ENCODE results near the gene OR10AD1.
A peak's percentile ranks its signal among the peaks of the same experiment; 100 is the strongest.
"Not testable (repeated sequence)": the region's sequence is repeated elsewhere in the genome, so short reads cannot be mapped to it uniquely, and the experiment has no call there.

The OR10AD1 gene

DNA sequence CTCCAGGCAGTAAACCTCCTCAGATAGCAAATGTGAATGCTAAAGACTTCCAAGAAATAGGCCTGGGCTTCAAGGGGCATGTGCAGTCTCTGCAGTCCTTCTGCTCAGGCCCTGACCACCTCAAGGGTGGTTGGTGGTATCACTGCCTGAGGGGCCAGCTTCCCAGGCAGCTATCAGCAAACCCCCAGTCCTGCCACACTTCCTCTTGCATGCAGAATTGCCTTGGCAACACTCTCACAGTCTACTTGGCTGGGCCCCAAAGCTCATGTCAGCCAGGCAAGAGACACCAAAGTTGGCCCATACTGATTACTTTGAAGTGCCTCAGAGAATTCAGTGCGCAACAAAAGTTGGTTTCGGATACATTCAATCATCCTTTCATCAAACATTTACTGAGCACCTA, 42.3 kb downstream of the OR10AD1 start:
- DNase-seq (ENCODE audit: low read depth in 2 of 2), result no peak

DNA sequence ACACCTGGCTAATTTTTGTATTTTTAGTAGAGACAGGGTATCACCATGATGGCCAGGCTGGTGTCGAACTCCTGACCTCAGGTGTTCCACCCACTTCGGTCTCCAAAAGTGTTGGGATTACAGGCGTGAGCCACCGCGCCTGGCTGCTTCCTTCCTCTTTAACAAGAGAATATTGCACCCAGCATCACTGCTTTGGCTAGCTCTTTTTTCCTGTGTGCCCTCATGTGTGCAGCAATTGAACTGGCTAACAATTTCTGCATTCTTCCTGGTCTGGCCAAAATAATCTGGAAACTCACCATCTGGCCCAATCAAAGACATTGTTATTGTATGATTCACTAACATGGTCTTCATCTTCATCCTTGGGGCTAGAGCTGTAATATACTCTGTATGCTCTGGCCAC, 43.0 kb downstream of the OR10AD1 start:
- DNase-seq (ENCODE audit: low read depth in 2 of 2), result no peak

DNA sequence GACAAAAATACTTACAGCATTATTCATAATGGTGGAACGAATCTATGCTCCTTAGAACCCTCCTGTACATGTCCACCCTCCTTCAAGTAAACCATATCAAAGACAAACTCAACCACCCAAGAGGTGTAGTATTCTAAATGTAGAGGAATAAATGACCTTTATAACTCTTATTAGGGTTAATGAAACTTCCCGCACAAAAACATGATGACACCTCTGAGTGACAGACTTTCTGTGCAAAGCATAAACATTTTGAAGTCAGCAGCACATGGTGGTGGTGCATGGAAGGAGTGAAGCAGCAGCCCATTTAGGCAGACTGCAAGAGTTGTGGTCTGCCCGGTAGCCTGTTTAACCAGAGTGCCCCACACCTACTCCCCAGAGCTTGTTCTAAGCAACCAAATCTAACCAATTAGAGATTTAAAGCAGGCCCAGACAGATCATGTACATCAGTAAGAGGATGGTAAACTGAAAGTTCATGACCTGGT, 45.2 kb downstream of the OR10AD1 start:
- no peak for DNase-seq (ENCODE audit: low read depth in 2 of 2)

DNA sequence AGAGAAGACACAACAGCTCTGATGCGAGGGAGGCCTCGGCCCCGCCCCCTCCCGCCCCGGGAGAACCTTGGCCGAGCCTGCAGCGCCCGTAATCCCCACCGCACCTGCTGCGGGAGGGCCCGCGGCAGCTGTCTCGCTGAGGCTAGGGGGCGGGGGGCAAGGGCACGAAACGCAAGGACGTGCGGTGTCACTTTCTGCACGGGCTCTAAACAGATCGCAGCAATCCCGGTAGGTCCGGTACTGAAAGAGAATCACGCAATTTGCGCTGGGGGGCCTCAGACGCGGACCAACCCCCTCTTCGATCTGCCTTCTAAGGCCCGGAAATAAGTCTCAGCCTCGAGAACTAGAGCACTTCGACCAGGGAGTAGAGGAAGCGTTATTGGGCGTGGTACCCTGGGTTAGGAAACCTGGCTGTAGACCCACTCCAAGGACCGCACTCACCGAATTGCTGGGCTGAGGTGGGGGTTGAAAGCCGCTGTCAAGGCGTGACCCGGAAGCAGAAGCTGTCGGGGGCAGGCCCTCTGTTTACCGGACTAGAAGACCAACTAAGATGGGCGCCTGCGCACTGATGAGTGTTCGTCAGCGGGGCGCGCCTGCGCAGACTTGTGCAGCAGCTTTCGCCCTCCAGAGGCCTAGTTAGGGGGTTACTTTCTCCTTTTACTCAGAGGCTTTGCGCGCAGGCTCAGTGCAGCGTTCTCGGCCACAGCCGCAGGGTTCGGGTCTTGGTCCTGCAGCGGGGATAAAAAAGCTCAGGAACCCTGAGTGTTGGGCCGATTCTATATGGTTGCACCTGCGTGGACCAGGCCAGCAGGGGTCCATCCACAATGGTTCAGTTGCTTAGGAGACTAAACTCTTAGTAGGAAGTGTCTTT, 45.8 kb downstream of the OR10AD1 start, which contains the start of gene ASB8:
ASB8 (minus strand) TSS at position 498 of the 871 bp plus-strand sequence. CDS start 4,019 bp downstream, outside the sequence.
- DNase-seq (ENCODE audit: low read depth in 2 of 2), result peak; percentile 98 to 99

DNA sequence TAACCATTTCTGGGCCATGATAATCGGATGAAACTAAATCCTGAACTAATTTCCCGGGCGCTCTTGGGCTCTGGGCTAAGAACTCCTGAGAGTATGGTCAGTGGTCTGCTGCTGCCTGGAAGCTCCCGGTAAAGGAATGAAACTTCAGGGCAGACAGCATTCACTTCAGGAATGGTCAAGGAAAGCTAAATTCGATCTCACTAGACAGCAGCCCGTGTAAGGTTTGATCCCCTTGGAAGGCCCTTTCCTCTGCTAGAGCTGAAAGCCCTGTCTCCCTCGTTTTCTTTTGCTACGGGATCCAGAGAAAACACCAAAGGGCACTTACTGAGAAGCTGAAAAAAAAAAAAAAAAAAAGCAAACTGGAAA, 46.5 kb downstream of the OR10AD1 start:
- no peak for DNase-seq (ENCODE audit: low read depth in 2 of 2)

DNA sequence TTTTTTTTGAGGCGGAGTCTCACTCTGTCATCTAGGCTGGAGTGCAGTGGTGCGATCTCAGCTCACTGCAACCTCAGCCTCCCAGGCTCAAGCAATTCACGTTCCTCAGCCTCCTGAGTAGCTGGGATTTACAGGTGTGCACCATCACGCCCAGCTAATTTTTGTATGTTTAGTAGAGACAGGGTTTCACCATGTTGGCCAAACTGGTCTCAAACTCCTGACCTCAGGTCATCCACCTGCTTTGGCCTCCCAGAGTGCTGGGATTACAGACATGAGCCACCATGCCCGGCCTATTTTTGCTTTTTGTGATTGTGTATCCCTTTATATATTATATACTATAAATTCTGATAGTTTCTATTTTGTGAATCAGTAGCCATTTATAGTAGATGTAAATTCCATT, 47.3 kb downstream of the OR10AD1 start:
- not testable (repeated sequence) for DNase-seq (ENCODE audit: low read depth in 2 of 2)
